Fibroblast of mammary gland (primary cell): ENCODE measurements around the gene OR2AT4.
"Not testable (repeated sequence)": the region's sequence is repeated elsewhere in the genome, so short reads cannot be mapped to it uniquely, and the experiment has no call there.

Source experiments
- DNase-seq: peaks from one replicate; pipeline ENCODE4 v3.0.0-alpha.2; 2010; ENCODE audit warnings: low read depth
- H3K4me3 ChIP-seq: 2 replicates; pipeline ENCODE4 v1.5.1; 2011; ENCODE audit warnings: low read depth, mild to moderate bottlenecking, low read length, moderate library complexity; ENCODE audit not compliant: control insufficient read depth
- CTCF ChIP-seq: conservative IDR thresholded peaks from 2 replicates; pipeline ENCODE4 v1.5.1; 2011; ENCODE audit warnings: low read depth, low read length, inconsistent platforms; ENCODE audit not compliant: control insufficient read depth, insufficient read depth

OR2AT4 gene

GRCh38 chr11:75097173-75097557, 489 bp upstream of the OR2AT4 start:
- no peak for TF ChIP-seq CTCF
- DNase-seq = no peak
- no peak overlapping the region for H3K4me3 ChIP-seq

GRCh38 chr11:75094382-75094781, 2.3 kb downstream of the OR2AT4 start:
- H3K4me3 ChIP-seq, DNase-seq: not testable (repeated sequence)

- DNase-seq = no peak
- TF ChIP-seq CTCF = no peak
- no peak overlapping the region for H3K4me3 ChIP-seq
Observed at GRCh38 chr11:75090671-75091177, 6.0 kb downstream of the OR2AT4 start.

GRCh38 chr11:75087319-75088305, 9.1 kb downstream of the OR2AT4 start:
- no peak overlapping the region for H3K4me3 ChIP-seq
- no peak for DNase-seq
- no peak for TF ChIP-seq CTCF

- DNase-seq = no peak
- TF ChIP-seq CTCF = no peak
- no peak overlapping the region for H3K4me3 ChIP-seq
Observed at GRCh38 chr11:75084883-75085282, 11.8 kb downstream of the OR2AT4 start.

GRCh38 chr11:75083217-75083605, 13.5 kb downstream of the OR2AT4 start:
- H3K4me3 ChIP-seq = no peak overlapping the region
- DNase-seq = no peak
- TF ChIP-seq CTCF = no peak

- DNase-seq = no peak
- TF ChIP-seq CTCF = no peak
Observed at GRCh38 chr11:75082601-75083216, 14.0 kb downstream of the OR2AT4 start.

More at GRCh38 chr11:75082601-75083216, 14.0 kb downstream of the OR2AT4 start:
- H3K4me3 ChIP-seq = no peak overlapping the region
